22Rv1 (cell line): ENCODE results near the gene UACA.

Experiments
- H3K27ac ChIP-seq: fragments of 450-650 bp; 2 replicates; pipeline ENCODE4 v1.5.1; 2017
- ZFX ChIP-seq: fragments of 450-650 bp; IDR thresholded peaks from 2 replicates; pipeline ENCODE4 v1.6.1; 2017; ENCODE audit warnings: antibody characterized with exemption, borderline replicate concordance
- TF ChIP-seq, protein P1 (sequence below): fragments of 450-650 bp; IDR thresholded peaks from 2 replicates; pipeline ENCODE4 v1.5.1; 2017; ENCODE audit warnings: mild to moderate bottlenecking

UACA gene

DNA sequence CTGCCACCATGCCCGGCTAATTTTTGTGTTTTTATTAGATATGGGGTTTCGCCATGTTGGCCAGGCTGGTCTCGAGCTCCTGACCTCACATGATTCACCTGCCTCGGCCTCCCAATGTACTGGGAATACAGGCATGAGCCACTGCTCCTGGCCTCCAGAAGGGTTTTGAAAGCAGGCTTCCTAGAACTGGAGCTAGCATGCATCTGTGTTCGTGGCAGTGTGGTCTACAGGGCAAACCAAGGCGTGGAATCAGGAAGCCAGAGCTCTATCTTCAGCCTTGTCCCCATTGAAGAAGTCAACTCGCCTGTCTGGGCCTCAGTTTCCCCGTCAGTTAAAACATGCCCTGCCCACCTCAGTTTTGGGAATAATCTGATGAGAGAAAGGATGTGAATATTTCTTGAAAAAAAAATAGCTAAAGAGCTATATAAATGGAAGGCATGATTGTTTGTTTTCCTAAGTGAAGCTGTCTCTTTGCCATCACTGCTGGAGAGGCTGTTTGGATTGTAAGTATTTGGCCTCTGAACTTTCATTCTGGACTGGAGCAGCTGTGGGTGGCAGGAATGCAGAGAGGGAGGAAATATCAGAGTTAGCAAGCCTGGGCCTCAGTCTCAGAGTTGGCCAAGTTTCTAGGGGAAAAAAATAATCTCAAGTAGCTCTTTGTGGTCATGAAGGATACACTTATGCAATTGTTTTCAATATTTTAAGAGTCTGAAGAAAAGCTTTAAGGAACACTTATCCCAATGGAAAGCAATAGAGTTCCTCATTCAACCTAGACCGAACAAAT lies 36.5 kb upstream of the UACA start:
- H3K27ac ChIP-seq: no peak overlapping the region
- TF ChIP-seq ZFX: no peak
- TF ChIP-seq, protein P1, sequence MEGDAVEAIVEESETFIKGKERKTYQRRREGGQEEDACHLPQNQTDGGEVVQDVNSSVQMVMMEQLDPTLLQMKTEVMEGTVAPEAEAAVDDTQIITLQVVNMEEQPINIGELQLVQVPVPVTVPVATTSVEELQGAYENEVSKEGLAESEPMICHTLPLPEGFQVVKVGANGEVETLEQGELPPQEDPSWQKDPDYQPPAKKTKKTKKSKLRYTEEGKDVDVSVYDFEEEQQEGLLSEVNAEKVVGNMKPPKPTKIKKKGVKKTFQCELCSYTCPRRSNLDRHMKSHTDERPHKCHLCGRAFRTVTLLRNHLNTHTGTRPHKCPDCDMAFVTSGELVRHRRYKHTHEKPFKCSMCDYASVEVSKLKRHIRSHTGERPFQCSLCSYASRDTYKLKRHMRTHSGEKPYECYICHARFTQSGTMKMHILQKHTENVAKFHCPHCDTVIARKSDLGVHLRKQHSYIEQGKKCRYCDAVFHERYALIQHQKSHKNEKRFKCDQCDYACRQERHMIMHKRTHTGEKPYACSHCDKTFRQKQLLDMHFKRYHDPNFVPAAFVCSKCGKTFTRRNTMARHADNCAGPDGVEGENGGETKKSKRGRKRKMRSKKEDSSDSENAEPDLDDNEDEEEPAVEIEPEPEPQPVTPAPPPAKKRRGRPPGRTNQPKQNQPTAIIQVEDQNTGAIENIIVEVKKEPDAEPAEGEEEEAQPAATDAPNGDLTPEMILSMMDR: no peak

- H3K27ac ChIP-seq: no peak overlapping the region
- TF ChIP-seq, protein P1: no peak
- TF ChIP-seq ZFX: no peak
These were observed 34.1 kb upstream of the UACA start for GRCh38 chr15:70797464-70797863.

DNA sequence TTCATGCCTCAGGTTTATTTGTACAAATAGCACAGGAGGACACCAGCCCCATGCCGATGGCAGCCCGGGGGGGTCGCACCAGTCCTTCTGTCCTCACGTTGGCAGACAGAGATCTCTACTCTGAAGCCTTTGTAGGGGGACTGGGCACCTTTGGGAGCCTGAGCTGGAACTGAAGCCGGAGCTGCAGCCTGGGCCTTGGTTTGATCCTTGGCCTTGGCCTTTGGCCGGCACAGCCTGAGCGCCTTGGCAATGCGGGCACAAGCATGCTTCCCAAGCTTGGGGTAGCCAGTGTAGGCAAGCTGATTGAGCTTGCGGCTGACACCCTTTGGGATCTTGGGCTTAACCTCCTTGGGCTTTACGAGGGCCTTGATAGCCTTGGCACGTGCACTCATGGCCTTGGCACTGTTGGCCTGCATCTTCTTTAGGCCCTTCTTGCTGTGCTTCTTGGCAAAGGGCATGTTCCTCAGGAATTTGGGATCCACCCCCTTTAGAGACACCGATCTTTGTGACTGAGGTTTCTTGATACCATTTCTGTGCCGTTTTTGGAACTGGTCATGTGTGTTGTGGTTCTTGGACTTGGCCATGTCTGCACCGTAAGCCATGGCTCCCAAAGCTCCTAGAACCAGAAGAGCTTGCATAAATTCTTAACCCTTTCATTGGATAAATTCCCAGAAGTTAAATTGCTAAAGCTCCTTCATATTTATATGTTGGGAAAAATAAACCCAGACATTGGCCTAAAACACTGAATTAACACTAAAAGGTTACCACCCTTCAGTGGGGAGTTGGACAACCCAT lies 33.4 kb upstream of the UACA start:
- no peak overlapping the region for H3K27ac ChIP-seq
- TF ChIP-seq, protein P1: no peak
- no peak for TF ChIP-seq ZFX

GRCh38 chr15:70795311-70795665 lies 31.9 kb upstream of the UACA start:
- no peak overlapping the region for H3K27ac ChIP-seq
- TF ChIP-seq ZFX: no peak

DNA sequence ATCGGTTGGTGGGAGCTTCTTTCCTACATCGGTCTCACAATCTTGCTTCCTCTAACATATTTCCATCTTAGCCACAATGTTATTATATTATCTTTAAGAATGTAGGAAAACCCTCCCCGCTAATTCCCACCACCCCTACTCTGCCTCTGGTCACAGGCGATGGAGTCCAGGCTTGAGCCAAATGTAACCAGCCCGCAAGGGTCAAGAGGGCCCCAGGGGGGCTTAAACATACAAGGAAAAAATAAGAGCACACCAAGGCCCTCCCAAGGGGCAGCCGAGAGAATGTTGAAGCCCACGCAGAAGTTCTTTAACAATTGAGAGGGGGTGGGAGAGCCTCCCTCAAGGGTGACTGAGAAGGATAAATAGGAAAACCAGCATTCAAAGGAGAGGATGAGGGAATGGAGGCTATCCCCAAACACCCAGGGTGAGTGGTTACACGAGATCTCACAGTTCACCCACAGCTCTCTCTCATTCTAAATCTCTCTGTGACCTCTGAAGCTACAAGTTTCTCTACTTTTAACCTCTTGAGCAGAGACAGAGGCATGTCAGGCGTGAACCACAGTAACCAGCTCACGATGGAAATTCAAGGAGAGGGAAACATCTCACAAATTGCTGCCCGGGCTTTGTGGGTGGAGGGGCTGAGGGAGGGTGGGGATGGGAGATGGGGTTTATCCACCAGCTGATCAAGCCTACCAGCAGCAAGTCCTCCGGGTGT lies 31.4 kb upstream of the UACA start:
- H3K27ac ChIP-seq: no peak overlapping the region
- no peak for TF ChIP-seq ZFX
- TF ChIP-seq, protein P1: no peak

DNA sequence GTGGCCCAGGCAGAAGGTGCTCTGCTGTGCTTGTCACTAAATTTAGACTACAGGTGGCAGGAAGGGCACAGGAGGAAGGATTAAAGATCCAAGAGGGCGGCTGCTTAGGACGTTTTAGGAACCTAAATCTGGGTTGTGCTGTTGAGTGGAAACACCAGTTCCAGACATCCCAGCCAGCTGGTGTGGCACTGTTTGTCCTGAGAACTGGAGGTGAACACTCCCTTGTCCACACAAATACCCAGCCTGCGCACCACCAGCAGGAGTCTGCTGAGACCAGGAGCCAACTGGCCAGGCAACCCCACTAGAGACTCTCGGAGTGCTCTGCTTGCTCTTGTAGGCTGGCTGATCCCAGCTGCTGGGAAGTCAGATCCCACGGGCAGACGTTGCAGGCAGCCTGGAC lies 30.3 kb upstream of the UACA start:
- TF ChIP-seq, protein P1: no peak
- no peak for TF ChIP-seq ZFX
- no peak overlapping the region for H3K27ac ChIP-seq

GRCh38 chr15:70792171-70792573 lies 28.8 kb upstream of the UACA start:
- TF ChIP-seq, protein P1: no peak
- no peak for TF ChIP-seq ZFX
- no peak overlapping the region for H3K27ac ChIP-seq
